Stimulated activated effector memory CD8-positive, alpha-beta T cell treated with anti-CD3 and anti-CD28 coated beads, Interleukin-12 subunit alpha, Interleukin-12 subunit beta, amount 100 ng/mL, for 72 hours (primary cell): ENCODE measurements around the gene PTGDS.
A peak's percentile ranks its signal among the peaks of the same experiment; 100 is the strongest.

Source experiments
- ATAC-seq: fragments of 150-1000 bp; cut with Tn5 transposase; 2 replicates; pipeline ENCODE4 v1.10.0; 2021
- DNase-seq, 2 donors: peaks; one replicate each; pipeline ENCODE4 v3.0.0; 2021 to 2022; ENCODE audit warnings: low spot score in 2 of 2
- H3K27ac Mint-ChIP-seq: one replicate; pipeline ENCODE4 v1.8.0; 2022; ENCODE audit warnings: mild to moderate bottlenecking, mixed read lengths
- H3K36me3 Mint-ChIP-seq: one replicate; pipeline ENCODE4 v1.8.0; 2022; ENCODE audit warnings: mild to moderate bottlenecking, mixed read lengths
- H3K4me1 Mint-ChIP-seq: one replicate; pipeline ENCODE4 v1.8.0; 2022; ENCODE audit warnings: mixed read lengths
- H3K4me3 Mint-ChIP-seq: one replicate; pipeline ENCODE4 v1.8.0; 2022; ENCODE audit warnings: mild to moderate bottlenecking, mixed read lengths
- H3K9me3 Mint-ChIP-seq: one replicate; pipeline ENCODE4 v1.8.0; 2022; ENCODE audit warnings: mixed read lengths

PTGDS gene

GRCh38 chr9:137012694-137013570, 35.6 kb downstream of the PTGDS start:
- H3K27ac Mint-ChIP-seq = no peak overlapping the region
- DNase-seq (no peak), ATAC-seq (no peak)
- no peaks in the 10 kb centered on the region for H3K4me1 Mint-ChIP-seq
- H3K4me3 Mint-ChIP-seq = no peak overlapping the region
- no peaks in the 10 kb centered on the region for H3K36me3 Mint-ChIP-seq
- no peaks in the 10 kb centered on the region for H3K9me3 Mint-ChIP-seq

GRCh38 chr9:137013571-137013940, 36.3 kb downstream of the PTGDS start:
- Mint-ChIP-seq H3K9me3 (no peaks in the 10 kb centered on the region), H3K36me3 (no peaks in the 10 kb centered on the region), H3K27ac (no peak overlapping the region), H3K4me3 (no peak overlapping the region), H3K4me1 (no peaks in the 10 kb centered on the region)
- no peak for DNase-seq
- no peak for ATAC-seq

DNA sequence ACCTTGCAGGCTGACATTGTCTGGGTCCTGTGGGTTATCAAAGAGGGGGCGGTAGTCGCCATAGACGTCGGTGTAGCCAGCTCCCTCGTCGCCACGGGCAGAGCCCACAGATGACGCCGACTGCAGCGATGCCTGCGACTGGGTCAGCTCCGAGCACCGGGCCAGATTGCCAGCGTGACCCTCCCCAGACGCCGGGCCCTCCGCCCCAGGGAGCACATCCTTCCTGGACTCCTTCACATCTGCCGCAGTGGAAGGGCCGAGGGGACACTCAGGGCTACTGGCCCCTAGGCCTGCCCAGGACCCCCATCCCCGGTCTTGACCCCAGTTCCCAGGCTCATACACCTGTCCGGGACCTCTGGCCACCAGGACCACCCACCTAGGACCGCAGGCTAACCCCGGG, 36.9 kb downstream of the PTGDS start:
- H3K4me1 Mint-ChIP-seq = no peaks in the 10 kb centered on the region
- H3K4me3 Mint-ChIP-seq = no peak overlapping the region
- H3K27ac Mint-ChIP-seq = no peak overlapping the region
- H3K36me3 Mint-ChIP-seq = peaks cover under 1% of the 10 kb centered on the region
- no peaks in the 10 kb centered on the region for H3K9me3 Mint-ChIP-seq
- DNase-seq (no peak), ATAC-seq (no peak)

GRCh38 chr9:137014776-137015539, 37.7 kb downstream of the PTGDS start:
- Mint-ChIP-seq H3K9me3 (no peaks in the 10 kb centered on the region), H3K4me3 (no peak overlapping the region), H3K36me3 (peaks cover 8% of the 10 kb centered on the region), H3K4me1 (no peaks in the 10 kb centered on the region), H3K27ac (no peak overlapping the region)
- ATAC-seq = no peak
- DNase-seq = no peak

GRCh38 chr9:137015540-137015930, 38.2 kb downstream of the PTGDS start:
- H3K4me3 Mint-ChIP-seq = no peak overlapping the region
- no peaks in the 10 kb centered on the region for H3K9me3 Mint-ChIP-seq
- DNase-seq (no peak), ATAC-seq (no peak)
- no peaks in the 10 kb centered on the region for H3K4me1 Mint-ChIP-seq
- H3K36me3 Mint-ChIP-seq = peaks cover 12% of the 10 kb centered on the region
- H3K27ac Mint-ChIP-seq = no peak overlapping the region

- H3K9me3 Mint-ChIP-seq = no peaks in the 10 kb centered on the region
- no peaks in the 10 kb centered on the region for H3K4me1 Mint-ChIP-seq
- DNase-seq = no peak
- no peak overlapping the region for H3K4me3 Mint-ChIP-seq
- H3K36me3 Mint-ChIP-seq = peaks cover 12% of the 10 kb centered on the region
- ATAC-seq = no peak
- no peak overlapping the region for H3K27ac Mint-ChIP-seq
These were observed 38.7 kb downstream of the PTGDS start for GRCh38 chr9:137015976-137016375.

DNA sequence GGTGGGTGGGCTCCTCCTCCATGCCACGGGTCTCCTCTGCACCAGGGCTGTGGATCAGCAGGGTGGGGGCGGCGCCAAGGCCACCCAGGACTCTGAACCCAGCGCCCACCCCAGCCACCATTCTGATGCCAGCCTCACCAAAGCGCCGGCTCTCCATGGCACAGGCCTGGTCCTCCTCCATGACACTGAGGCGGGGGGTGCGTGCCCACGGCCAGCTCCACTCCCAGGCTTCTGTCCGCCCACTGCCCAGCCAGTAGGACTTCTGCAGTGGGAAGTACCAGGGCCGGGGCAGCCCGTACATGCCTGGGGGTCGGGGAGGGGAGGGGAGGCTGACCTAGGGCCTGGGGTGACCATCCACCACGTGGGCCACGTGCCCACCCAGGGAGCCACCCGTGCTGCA, 39.1 kb downstream of the PTGDS start:
- DNase-seq (no peak), ATAC-seq (no peak)
- no peak overlapping the region for H3K4me3 Mint-ChIP-seq
- no peaks in the 10 kb centered on the region for H3K4me1 Mint-ChIP-seq
- no peaks in the 10 kb centered on the region for H3K9me3 Mint-ChIP-seq
- H3K36me3 Mint-ChIP-seq = peaks cover 12% of the 10 kb centered on the region
- H3K27ac Mint-ChIP-seq = no peak overlapping the region

DNA sequence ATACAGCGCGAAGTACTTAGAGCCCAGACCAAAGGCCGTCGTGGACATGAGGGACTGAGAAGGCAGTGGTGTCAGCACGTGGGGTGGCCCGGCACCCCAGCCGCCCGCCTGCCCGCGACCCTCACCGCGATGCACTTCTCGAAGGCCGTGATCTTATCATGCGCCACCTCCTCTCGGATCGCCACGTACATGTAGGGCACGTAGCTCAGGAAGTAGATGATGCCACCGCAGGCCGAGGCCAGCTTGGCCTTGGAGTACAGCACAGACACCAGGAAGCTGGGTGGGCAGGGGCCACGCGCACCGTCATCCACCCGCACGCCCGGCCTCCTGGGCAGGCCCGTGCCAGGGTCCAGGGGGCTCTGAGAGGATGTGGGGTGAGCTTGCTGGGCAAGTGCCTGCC, 39.8 kb downstream of the PTGDS start:
- Mint-ChIP-seq H3K36me3 (peaks cover 17% of the 10 kb centered on the region), H3K27ac (no peak overlapping the region), H3K4me3 (no peak overlapping the region)

DNA sequence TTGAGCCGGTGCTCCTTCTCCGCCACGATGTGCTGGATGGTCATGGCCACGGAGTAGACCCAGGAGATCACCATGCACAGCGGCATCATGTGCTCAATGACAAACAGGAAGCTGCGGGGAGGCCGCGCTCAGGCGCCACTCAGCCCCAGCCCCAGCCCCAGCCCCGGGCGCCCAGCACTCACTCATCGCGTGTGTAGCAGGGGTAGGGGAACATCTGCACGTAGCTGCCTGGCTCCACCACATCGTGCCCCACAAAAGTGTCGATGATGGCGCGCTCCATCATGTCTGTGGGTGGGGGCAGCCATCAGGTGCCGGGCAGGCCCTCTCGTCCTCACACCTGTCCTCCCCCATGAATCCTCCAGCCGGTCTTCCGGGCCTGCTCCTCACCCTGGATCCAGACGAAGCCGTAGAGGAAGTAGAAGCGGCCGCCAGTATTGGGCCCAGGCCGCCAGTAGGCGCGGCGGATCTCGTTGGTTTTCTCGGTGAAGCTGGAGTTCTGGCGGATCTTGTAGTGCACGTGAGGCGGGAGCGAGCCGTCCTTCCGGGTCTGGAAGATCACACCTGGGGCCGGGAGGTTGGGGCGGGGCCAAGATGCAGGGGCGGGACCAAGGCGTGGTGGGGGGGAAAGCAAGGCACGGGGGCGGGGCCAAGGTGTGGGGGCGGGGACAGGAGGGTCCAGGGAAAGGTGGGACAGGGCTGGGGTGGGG, 40.6 kb downstream of the PTGDS start:
- ATAC-seq = no peak
- Mint-ChIP-seq H3K4me3 (no peak overlapping the region), H3K4me1 (peaks cover 6% of the 10 kb centered on the region), H3K9me3 (no peaks in the 10 kb centered on the region), H3K27ac (no peak overlapping the region), H3K36me3 (peaks cover 21% of the 10 kb centered on the region)
- no peak for DNase-seq

More for the DNA sequence above, 39.8 kb downstream of the PTGDS start:
- peaks cover 3% of the 10 kb centered on the region for H3K4me1 Mint-ChIP-seq
- DNase-seq (no peak), ATAC-seq (no peak)
- H3K9me3 Mint-ChIP-seq = no peaks in the 10 kb centered on the region

GRCh38 chr9:137018761-137019559, 41.7 kb downstream of the PTGDS start:
- Mint-ChIP-seq H3K9me3 (no peaks in the 10 kb centered on the region), H3K4me1 (peaks cover 6% of the 10 kb centered on the region), H3K36me3 (peaks cover 21% of the 10 kb centered on the region), H3K4me3 (no peak overlapping the region), H3K27ac (no peak overlapping the region)
- ATAC-seq (no peak), DNase-seq (no peak)

- peaks cover 6% of the 10 kb centered on the region for H3K4me1 Mint-ChIP-seq
- ATAC-seq (no peak), DNase-seq (no peak)
- H3K27ac Mint-ChIP-seq = no peak overlapping the region
- no peaks in the 10 kb centered on the region for H3K9me3 Mint-ChIP-seq
- no peak overlapping the region for H3K4me3 Mint-ChIP-seq
- peaks cover 21% of the 10 kb centered on the region for H3K36me3 Mint-ChIP-seq
These were observed 42.8 kb downstream of the PTGDS start for GRCh38 chr9:137019891-137020683.

GRCh38 chr9:137020771-137021567, 43.7 kb downstream of the PTGDS start:
- ATAC-seq (no peak), DNase-seq (no peak)
- no peak overlapping the region for H3K27ac Mint-ChIP-seq
- no peak overlapping the region for H3K4me3 Mint-ChIP-seq
- H3K4me1 Mint-ChIP-seq = peaks cover 10% of the 10 kb centered on the region
- no peaks in the 10 kb centered on the region for H3K9me3 Mint-ChIP-seq
- peaks cover 21% of the 10 kb centered on the region for H3K36me3 Mint-ChIP-seq

- H3K9me3 Mint-ChIP-seq = no peaks in the 10 kb centered on the region
- peaks cover 21% of the 10 kb centered on the region for H3K36me3 Mint-ChIP-seq
- ATAC-seq (no peak), DNase-seq (no peak)
- H3K4me3 Mint-ChIP-seq = no peak overlapping the region
- H3K4me1 Mint-ChIP-seq = peaks cover 16% of the 10 kb centered on the region
- peak overlapping the region; percentile 60 for H3K27ac Mint-ChIP-seq
These were observed 44.3 kb downstream of the PTGDS start for GRCh38 chr9:137021568-137021978.
